ENCODE measurements around the gene FASN.

- no peak for TF ChIP-seq POLR2A (IDR thresholded peaks at IDR 0.05)
- TF ChIP-seq CTCF (IDR thresholded peaks at IDR 0.05), result no peak
- TF ChIP-seq POLR2AphosphoS5 (IDR thresholded peaks at IDR 0.05), result no peak
These were observed 16.4 kb upstream of the FASN start for GRCh38 chr17:82114447-82114846.
